ENCODE results near the gene BRD4.

- TF ChIP-seq EZH2 (IDR thresholded peaks at IDR 0.05; ENCODE audit: low read length, missing control alignments) (no peak), CTCF (conservative IDR thresholded peaks at IDR 0.05 in 1 of 2, IDR thresholded peaks at IDR 0.05 in 1 of 2; ENCODE audit: low read depth in 1 of 2, low read length in 2 of 2) (no peak)
Measured at GRCh38 chr19:15249972-15250639, 82.2 kb downstream of the BRD4 start.

Measured in fibroblast of lung (primary cell).